Dermis microvascular lymphatic vessel endothelial cell (primary cell): Measurements from ENCODE around the gene MAN1B1. TPM values are rescaled to one million over a fixed set of nuclear protein-coding genes. Genes with fewer than 3 reads are reported as not detected.
A peak's percentile ranks its signal among the peaks of the same experiment; 100 is the strongest.
"Not testable (repeated sequence)": the region's sequence is repeated elsewhere in the genome, so short reads cannot be mapped to it uniquely, and the experiment has no call there.

Experiments used
- DNase-seq, 2 donors: peaks; one replicate each; pipeline versions ENCODE4 v3.0.0 to v3.0.0-alpha.2; 2010; ENCODE audit warnings: low read depth in 2 of 2
- total RNA-seq: library from RNA; depleted of rRNA; stranded (reverse); fragments of >200 nt; gene quantifications from 2 replicates; pipeline ENCODE4 v1.2.1, GENCODE V29; 2014

Gene MAN1B1
- total RNA-seq, 1 donor from 2014 or later = 42.7 TPM

DNA sequence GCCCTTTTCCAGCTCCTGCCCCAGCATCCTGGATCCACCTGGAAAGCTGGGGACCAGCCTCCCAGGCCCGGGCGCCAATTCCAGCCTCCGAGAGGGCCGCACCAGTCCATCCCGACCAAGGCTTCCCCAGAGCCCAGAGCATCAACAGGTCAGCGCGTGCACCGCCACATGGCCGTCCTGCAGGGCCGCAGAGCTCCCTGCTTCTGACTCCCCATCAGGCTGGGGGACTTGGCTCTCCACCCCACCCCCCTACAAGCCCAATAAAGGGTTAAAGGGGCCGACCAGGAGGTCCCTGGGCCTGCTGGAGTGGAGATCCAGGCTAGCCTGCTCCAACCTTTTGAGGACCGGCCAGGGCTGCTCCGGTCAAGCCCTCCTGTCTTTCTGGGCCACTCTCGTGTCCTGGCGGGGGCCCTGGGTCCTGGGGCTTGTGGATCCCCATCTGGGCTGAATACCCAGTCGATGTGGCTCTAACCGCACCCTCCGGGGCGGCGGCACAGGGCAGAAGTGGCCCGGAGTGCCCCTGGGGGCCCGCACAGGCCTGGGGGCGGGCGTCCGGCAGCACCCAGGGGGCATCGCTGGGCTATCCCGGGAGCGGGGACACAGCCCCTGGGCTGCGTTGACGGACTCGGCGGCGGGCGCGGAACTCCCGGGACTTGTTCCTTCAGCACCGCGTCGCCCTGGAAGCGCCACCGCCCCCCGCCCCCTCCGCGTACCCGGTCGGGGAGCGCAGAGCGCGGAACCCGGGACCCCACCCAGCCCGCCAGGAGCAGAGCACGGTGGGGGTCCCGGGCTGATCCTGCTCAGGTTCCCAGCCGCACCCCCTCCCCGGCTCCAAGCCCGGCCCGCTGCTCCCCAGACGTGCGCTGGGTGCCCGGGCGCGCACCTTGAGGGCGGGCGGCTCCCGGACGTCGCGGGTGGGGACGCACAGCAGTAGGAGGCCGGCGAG is 33.5 kb upstream of the MAN1B1 start:
- no peak for DNase-seq

DNA sequence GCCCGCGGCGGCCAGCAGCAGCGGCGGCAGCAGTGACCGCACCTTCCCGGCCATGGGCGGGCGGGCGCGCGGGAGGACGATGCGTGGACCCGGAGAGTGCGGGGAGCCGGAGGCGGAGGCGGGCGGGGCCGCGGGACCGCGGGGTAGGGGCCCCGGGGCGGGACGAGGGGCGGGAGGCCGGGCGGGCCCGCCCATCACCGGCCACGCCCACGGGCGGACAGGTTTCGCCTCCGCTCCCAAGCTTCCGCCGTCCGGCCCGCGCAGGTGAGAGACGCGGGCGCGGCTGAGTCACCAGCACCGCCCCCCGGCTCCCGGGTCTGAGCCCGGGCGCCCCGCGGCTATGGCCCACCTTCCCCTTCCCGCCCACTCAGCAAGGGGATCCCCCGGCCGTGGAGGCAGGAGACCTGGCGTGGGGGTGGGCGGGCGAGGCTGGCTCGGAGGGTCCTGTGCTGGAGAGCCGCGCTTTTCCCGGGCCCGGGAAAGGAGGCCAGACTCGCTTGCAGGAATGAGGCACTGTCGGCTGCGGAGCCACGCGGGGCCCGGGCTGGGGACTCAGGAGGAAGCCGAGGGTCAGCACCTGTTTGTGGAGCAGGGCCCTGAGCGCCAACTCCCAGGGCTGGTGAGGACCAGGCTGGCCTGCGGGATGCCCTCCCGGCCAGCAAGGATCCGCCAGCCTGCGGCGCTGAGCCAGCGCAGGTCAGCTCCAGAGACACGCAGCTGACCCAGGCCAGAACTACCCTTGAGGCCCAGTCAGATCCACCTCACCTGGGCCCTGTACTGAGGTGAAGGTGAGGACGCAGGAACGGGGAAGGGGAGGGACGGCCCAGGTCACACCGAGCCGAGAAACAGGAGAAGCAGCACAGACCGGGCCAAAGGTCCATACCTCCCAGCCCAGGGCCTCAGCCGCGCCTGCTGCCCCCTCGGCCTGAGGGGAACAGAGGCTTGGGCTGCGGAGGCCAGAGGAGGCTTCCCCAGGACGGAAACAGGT is 32.5 kb upstream of the MAN1B1 start, which contains the start of gene ENTPD2:
TSS of gene ENTPD2 (minus strand) at position 118 of the 988 bp plus-strand sequence. CDS start at position 54, 64 bp downstream.
- DNase-seq = no peak

DNA sequence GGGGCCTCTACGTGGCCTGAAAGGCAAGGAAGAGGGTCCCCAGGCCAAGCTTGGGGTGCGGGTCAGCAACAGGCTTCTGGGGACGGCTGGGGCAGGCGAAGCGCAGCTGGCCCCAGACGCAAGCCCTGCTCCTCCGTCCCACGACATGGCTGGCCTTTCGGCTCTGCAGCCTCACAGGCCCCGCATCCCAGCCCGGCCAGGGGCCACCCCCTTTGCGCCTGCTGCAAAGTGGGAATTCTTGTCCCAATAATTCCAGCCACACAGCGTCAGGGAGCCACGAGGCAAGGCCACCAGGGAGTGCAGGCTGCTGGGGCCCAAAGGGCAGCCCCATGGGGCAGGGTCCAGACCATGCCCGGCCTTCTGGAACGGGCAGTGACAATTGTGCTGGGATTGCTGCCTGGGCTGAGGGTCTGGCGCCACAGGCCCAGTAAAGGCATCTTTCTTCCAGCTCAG is 31.8 kb upstream of the MAN1B1 start:
- no peak for DNase-seq

DNA sequence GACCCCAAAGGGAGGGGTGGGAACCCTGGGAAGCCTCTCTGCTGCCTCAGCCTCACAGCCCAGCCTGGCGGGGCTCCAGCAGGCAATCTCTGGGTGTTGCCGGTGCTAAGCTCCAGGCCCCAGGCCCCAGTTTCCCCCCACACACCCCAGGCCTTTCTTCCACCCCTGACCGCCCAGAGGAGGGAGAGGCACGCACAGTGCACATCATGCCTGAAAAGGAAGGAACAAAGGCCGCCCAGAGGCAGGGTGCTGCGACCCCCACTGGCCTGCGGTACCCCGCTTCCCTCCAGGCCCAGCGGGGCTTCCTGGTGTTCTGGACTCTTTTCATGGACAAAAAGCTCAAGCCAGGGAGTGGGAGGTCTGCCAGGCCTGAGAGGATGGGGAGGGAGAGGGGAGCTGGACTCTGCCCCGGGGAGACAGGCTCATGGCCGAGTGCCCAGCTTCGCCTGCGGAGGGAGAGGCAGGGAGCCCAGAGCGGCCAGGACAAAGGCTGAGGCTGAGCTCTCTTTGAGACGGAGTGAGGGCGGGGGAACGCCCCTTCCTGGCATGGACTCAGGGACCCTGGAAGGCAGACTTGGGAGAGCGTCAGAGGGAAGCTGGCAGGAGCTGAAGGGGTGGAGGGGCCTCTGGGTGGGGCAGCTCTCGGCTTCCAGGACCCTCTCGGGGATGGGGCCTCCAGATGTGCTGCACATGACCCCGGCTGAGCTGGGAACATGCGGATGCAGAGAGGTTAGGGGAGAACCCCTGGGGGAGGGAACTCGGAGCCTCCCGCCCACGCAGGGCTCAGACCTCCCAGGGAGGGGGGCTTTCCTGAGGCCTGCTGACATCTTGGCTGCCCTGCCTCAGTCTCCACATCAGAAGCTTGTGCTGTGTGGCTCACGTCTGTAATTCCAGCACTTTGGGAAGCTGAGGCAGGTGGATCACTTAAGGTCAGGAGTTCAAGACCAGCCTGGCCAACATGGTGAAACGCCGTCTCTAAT is 31.1 kb upstream of the MAN1B1 start:
- DNase-seq = no peak

DNA sequence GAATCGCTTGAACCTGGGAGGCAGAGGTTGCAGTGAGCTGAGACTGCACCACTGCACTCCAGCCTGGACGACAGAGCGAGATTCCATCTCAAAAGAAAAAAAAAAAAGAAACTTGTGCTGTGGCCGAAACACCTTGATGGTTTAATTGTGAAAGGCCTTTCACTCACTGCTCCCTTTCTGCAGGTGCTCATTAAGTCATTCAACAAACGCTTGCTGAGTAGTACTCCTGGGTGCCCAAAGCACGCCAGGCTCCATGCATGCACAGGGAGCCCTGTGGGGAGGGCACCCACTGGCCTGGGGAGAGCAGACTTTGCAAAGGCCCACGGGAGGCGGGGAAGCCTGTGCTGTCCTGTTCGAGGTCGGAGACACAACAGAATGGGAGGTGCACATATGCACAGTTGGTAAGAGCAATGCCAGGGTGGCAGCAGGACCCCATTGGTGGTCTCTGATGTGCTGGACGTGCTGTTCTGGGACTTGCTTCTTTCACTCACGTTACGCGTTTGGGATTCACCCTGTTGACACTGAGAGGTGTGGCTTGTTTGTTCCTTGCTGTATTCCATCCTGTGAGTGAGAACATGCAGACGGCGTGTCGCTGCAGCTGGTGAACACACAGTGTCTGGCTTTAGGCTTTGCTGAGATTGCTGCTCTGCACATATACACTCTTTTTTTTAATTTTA is 29.9 kb upstream of the MAN1B1 start:
- no peak for DNase-seq

DNA sequence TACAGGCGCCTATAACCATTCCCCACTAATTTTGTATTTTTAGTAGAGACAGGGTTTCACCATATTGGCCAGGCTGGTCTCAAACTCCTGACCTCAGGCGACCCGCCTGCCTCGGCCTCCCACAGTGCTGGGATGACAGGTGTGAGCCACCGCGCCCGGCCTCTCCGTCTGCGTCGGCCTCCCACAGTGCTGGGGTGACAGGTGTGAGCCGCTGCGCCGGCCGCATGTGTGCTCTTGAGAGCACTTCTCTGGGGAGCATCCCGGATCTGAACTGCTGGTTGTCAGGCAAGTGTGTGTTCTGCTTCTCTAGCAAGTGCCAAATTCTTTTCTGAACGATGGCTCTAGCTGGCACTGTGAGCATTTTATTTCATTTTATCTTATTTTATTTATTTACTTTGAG is 29.2 kb upstream of the MAN1B1 start:
- no peak for DNase-seq

DNA sequence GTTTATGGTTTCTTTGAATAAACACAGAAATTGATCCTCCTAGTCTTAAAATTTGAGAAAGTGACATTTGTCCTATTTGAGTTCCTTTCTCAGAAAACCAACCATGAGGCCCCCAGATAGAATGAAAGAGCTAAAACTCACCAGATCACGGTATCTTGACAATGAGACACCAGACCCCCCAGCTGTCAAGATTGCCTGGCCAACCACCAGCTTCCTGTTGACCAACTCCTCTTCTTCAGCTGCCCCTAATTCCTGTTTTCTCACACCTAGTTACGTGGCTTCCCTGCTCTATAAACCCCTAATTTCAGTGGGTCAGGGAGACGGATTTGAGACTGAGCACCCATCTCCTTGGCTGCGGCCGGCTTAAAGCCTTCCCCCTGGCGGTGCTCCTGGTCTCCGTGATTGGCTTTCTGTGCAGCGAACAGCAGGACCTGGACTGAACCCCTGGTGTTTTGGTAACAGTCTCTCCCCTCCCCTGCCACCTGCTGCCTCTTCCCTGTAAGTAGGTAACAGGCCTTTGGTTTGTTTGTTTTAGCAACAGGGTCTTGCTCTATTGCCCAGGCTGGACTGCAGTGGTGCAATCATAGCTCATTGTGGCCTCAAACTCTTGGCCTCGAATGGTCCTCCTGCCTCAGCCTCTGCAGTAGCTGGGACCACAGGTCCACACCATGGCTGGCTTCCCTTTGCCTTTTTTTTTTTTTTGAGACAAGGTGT is 28.1 kb upstream of the MAN1B1 start:
- no peak for DNase-seq

DNA sequence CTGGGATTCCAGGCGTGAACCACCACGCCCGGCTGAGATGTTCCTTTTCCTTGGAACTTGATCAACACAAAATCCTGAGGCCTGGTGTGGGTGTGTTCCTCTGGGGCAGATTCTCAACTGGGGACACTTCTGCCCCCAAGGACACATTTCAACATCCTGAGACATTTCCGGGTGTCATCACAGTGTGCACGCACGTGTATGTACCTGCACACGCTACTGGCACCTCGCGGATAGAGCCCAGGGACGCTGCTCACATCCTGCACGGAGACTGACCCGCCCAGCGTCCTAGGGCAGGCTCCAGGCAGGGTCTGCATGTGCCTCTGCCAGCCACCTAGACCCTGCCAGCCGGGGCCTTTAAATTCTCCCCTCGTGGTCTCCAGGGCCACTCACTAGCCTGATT is 24.4 kb upstream of the MAN1B1 start:
- no peak for DNase-seq

DNA sequence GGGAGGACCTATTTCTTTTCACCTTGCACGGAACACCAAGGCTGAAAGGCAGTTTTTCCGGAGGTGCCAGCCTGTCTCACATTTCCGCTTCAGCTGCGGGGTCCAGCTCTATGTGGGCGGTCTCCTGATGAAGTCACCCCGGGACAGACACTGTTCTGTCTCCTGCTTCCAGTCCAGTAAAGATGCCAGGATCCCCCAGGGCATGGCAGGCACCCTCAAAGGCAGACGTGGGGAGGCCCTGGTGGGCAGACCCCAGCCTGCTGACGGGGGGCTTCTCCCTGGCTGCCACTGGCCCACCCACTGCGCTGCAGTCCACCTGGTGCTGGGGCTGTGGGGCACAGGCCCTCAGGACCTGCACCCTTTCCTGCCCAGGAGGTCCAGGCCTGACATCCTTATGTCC is 24.0 kb upstream of the MAN1B1 start:
- DNase-seq = not testable (repeated sequence)

DNA sequence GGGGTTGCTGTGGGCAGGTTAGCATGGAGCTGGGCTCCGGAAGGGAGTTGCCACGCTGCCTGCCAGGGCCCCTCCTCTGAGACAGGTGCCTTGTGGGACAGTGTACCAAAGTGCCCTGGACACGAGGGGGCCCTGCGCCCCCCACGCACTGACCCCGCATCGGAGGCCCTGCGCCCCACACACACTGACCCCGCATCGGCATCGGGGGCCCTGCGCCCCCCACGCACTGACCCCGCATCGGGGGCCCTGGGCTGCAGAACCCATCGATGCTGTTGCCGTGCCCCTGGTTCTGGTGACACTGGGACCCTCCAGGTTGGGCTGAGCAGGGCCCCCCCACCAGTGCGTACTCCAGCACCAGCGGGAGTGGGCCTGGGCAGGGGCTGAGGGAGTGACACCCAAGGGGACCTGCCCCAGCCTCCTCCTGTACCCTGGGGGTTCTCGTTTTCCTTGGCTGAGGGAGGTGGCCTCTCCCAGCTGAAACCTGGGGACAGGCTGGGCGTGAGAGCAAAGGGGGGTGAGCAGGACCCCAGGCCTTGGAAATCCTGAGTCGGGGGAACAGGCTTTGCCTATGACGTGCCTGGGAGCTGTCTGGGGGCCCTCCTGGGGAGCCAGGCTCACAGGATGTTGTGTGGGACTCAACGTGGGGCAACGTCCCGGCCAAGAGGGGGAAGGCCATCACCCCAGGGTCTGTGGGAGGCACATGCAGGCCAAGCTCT is 23.3 kb upstream of the MAN1B1 start:
- DNase-seq = no peak

DNA sequence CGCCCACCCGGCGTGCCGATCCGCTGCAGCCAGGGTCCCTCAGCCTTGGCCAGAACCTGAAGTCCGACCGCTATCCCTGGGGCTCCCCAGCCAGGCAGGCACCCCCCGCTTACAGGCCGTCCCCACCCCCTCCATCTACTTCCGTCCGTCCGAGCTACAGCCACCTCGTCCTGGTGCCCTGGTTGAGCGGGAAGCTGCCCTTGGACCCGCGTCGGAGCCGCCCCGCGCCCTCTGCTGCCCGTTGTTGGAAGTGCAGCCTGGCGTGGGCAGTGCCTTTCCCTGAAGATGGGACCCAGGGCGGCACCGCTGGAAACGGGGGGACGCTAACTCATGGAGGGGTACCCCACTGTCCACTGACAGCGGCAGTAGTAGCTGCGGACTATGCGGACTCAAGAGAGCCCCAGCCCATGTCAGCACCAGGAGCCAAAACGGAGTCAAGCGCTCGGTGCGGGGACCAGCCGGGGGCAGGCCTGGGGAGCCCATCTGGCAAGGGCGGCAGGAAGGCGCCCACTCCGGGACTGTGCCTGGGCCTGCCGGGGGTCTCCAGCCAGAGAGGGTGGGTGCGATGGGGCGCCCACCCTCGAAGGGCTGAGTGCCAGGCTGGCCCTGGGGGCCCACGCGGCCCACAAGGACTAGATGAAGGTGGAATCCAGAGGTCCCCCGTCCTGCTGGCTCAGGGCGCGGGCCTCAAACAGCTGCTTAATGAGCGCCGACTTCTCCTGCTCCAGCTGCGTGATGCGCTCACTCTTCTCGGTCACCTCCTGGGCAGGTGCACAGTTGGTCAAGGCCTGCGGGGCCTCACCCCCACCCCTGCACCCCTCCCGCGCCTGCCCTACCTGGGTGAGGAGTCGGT is 22.5 kb upstream of the MAN1B1 start:
- DNase-seq = peak in 1 of 2 donors; percentile 42

DNA sequence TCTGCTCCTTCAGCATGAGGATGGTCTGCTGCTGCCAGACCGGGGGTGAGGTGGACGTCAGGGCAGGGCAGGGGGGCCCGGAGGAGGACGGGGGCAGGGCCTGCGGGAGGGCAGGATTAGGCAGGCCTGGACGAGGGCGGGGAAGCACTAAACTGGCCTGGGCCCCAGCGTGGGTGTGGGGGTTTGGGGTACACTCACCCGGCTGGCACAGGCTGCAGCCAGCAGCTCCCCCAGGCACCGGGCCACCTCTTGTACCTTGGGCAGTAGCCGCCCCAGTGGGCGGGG is 22.0 kb upstream of the MAN1B1 start:
- DNase-seq = no peak

DNA sequence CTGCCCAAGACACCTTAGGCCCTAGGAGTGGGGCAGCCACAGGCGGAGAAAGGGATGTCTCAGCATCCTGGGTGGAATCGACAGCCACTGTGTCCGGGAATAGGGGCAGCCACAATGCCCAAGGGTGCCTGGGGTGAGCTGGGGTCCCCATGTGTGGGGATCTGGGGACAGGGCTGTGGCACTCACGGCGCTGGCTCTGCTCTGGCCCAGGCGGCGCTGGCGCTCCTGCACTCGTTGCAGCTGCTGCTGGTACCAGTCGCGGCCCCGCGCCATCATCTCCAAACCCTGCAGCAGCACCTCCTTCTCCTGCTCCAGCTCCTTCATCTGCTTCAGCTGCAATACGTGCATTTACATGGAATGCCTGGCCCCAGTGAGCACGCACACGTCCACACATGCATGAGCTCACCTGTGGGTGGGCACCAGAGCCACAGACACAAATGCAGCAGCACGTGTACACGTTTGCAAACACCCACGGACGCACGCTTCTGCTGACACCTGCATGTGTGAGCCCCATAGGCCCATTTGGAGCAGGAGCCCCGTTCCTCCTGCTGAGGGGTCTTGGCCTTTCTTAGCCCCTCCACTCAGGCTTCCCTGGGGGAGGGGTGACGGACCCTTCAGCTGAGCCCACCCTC is 21.3 kb upstream of the MAN1B1 start:
- DNase-seq = no peak

DNA sequence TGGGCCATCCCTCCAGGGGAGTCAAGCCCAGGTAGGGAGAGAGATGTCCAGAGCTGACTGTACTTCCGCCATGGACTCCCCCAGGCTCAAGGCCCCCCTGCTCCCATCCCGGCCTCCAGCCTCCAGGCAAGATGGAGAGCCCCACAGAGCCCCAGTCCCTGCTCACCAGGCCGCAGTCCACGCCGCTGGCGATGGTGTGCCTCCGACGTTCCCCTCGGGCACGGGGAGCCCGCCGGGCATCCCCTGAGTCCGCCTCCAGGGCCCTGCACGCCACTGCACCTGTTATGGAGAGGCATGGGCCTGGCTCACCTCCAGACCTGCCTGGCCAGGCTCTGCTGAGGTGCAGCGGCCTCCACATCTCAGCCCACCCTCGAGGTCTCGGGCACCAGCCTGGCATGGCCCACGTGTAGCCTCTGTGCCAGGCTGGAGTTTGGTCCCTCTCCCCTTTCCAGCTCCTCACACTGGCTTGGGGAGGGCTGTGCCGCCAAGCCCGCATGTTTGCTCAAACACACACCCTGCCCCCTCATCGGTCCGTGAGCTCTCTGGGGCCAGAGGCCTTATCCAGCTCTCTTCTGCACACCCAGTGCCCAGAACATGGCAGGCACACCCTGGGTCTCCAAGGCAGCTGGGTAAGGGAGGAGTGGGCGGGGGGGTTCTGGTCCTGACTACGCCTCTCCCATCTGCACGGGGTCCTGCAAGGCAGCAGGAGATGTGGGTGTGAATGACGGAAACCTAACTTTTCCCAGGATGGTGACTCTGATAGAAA is 20.5 kb upstream of the MAN1B1 start:
- DNase-seq = no peak

DNA sequence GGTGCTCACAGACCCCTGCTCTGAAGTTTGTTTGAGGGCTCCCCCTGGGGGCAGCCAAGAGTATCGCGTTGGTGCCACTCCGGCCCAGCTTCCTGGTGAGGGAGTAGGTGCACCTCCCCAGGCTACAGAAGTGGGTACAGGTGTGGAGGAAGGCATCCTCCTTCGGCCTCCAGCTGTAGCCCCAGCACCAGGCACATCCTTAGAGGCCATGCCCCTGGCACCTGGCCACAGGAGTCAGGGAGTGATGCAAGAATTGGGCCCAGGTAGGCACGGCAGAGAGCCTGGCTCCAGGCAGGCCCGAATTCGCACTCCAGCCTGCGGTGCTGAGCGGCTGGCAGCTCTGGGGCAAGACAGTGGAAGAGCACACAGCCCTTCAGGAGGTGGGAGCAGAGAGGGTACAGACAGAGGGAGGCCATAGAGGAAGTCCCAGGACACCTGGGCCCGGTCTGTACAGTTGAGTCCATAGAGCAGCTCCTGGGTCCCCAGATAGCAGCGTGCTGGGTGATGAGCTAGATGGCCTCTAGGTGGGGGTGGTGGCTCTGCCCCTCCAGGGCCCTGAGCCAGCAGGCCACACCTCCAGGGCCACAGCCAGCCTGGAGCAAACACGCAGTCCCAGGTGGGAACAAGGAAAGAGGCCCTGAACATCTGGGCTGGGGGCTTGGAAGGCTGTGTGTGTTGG is 18.8 kb upstream of the MAN1B1 start:
- DNase-seq = peak; percentile 70 to 85
